Brain microvascular endothelial cell (primary cell): ENCODE data around the gene AP1S3.

Source experiments
- DNase-seq: peaks from one replicate; pipeline ENCODE4 v3.0.0-alpha.2; 2020
- H3K27ac ChIP-seq: fragments of 250-450 bp; sonication (Bioruptor Pico); 2 replicates; pipeline ENCODE4 v1.5.1; 2020; ENCODE audit warnings: mild to moderate bottlenecking, moderate library complexity
- H3K27me3 ChIP-seq: fragments of 250-450 bp; sonication (Bioruptor Pico); replicated peaks from 2 replicates; pipeline ENCODE4 v1.5.1; 2020; ENCODE audit warnings: mild to moderate bottlenecking
- H3K36me3 ChIP-seq: fragments of 250-450 bp; sonication (Bioruptor Pico); replicated peaks from 2 replicates; pipeline ENCODE4 v1.5.1; 2020; ENCODE audit warnings: mild to moderate bottlenecking
- H3K4me3 ChIP-seq: 2 replicates; pipeline ENCODE4 v1.5.1; 2011; ENCODE audit warnings: low read depth, mild to moderate bottlenecking, control low read depth, low read length, moderate library complexity
- in situ Hi-C: cut with HindIII; loops from 2 replicates; pipeline ENCODE4 v1.10.0; 2017; ENCODE audit warnings: low sequenced_read_pairs, low pct_ligation_motif_present
- TF ChIP-seq, protein P1 (sequence below): IDR thresholded peaks from 2 replicates; pipeline ENCODE4 v1.5.1; 2011; ENCODE audit warnings: low read depth, mild to moderate bottlenecking, moderate library complexity, low read length, control low read depth, inconsistent platforms; ENCODE audit errors: missing control alignments

Gene AP1S3

DNA sequence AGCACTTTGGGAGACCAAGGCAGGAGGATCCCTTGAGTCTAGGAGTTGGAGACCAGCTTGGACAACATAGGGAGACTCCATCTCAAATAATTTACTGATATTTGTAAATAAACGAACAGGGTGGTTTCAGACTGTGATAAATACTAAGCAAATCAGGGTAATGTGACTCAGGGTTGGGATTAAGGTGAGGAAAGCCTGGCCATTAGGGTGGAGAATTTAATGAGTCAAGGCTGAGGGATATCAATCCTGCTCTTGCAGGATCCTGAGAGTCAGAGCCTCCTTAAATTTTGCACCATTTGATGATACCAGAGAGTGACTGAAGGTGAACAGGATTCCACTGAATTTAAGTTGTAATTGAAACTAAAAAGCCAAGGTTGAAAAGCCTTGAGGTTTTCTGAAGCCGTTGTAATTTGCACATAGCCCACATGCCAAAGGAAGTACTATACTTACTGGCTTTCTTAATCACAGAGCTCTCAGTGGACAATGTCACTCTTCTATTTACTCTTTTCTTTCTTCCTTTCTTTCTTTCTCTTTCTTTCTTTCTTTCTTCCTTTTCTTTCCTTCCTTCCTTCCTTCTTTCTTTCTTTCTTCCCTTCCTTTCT is 28.6 kb upstream of the AP1S3 start:
- Histone ChIP-seq H3K36me3 (peaks cover 7% of the 10 kb centered on the region), H3K27ac (no peak overlapping the region), H3K27me3 (no peaks in the 10 kb centered on the region), H3K4me3 (no peak overlapping the region)
- in situ Hi-C loops: no loop called here
- no peak for DNase-seq
- TF ChIP-seq, protein P1, sequence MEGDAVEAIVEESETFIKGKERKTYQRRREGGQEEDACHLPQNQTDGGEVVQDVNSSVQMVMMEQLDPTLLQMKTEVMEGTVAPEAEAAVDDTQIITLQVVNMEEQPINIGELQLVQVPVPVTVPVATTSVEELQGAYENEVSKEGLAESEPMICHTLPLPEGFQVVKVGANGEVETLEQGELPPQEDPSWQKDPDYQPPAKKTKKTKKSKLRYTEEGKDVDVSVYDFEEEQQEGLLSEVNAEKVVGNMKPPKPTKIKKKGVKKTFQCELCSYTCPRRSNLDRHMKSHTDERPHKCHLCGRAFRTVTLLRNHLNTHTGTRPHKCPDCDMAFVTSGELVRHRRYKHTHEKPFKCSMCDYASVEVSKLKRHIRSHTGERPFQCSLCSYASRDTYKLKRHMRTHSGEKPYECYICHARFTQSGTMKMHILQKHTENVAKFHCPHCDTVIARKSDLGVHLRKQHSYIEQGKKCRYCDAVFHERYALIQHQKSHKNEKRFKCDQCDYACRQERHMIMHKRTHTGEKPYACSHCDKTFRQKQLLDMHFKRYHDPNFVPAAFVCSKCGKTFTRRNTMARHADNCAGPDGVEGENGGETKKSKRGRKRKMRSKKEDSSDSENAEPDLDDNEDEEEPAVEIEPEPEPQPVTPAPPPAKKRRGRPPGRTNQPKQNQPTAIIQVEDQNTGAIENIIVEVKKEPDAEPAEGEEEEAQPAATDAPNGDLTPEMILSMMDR: no peak

DNA sequence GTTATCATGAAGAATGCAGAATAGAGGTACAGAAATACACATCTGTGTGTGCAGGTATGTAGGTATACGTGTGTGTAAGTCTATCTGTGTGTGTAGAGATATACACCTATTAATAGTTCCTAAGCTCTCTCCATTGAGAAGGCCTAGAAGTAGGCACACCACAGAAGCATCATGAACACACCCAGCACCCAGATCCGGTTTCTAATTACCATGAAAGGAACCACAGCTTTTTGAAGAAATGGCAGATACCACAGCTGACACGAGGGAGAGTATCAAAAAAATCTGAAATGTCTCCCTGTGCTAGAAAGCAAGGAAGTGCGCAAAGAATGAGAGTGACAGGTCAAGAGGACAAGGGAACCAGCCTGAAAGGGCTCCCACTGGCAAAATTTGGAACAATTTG is 27.7 kb upstream of the AP1S3 start:
- Histone ChIP-seq H3K27me3 (no peaks in the 10 kb centered on the region), H3K4me3 (no peak overlapping the region), H3K27ac (no peak overlapping the region), H3K36me3 (peaks cover 2% of the 10 kb centered on the region)
- in situ Hi-C loops: no loop called here
- DNase-seq: no peak
- TF ChIP-seq, protein P1: no peak

DNA sequence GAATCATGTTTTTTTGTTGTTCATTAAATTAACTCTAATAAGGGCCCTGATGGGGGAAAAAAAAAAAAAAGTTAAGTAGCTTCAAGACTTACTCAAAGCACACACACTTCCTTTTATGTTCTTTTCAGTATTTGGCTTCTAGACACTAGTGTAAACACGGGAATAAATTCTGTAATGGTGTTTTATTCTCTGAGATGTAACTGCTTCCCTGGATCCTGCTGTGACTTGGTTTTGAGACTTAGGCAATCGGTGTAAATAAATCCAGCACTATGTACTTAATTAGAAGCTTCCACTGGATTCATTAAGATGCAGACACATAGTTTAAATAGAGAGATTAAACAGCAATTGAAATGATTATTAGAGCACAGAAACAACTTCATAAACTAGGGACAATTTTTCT is 26.1 kb upstream of the AP1S3 start:
- TF ChIP-seq, protein P1: no peak
- no peak for DNase-seq
- in situ Hi-C loops: no loop called here
- H3K27ac ChIP-seq: no peak overlapping the region
- H3K4me3 ChIP-seq: no peak overlapping the region
- H3K27me3 ChIP-seq: no peaks in the 10 kb centered on the region
- no peaks in the 10 kb centered on the region for H3K36me3 ChIP-seq

DNA sequence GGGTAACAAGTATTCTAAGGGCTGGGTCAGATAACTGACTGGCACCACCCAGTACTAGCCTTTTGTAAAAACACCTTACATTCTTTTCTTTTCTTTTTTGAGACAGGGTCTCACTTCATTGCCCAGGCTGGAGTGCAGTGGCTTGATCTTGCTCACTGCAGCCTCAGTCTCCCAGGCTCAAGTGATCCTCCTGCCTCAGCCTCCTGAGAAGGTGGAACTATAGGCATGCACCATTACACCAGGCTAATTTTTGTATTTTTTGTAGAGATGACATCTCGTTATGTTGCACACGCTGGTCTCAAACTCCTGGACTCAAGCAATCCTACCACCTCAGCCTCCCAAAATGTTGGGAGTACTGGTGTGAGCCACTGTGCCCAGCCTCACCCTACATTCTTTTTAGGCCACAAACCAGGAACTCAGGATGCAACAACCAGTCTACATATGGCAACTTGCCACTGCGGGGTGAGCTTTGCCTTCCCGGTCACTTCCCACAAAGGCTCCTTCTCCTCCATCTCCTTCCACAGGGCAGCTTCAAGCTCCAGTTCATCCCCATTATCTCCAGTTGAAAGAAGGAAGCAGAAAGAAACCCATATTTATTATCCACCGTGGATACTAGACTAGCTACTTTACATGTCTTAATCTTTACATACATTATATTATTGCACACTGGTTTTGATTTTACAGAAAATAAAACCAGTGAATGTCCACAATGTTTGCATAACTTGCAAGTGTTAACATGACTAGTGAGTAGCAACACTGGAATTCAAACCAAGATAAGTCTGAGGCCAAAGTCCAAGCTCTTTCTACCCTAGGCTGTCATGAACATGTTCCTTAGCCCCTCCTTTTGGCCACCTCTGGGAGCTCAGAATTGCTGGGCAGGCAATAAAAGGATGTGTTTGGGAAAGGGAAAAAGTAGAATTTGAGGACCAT is 23.7 kb upstream of the AP1S3 start:
- peak; percentile 74 for DNase-seq
- Histone ChIP-seq H3K27me3 (no peaks in the 10 kb centered on the region), H3K27ac (no peak overlapping the region), H3K4me3 (no peak overlapping the region), H3K36me3 (no peaks in the 10 kb centered on the region)
- TF ChIP-seq, protein P1: peak; percentile 22
- in situ Hi-C loops: no loop called here

DNA sequence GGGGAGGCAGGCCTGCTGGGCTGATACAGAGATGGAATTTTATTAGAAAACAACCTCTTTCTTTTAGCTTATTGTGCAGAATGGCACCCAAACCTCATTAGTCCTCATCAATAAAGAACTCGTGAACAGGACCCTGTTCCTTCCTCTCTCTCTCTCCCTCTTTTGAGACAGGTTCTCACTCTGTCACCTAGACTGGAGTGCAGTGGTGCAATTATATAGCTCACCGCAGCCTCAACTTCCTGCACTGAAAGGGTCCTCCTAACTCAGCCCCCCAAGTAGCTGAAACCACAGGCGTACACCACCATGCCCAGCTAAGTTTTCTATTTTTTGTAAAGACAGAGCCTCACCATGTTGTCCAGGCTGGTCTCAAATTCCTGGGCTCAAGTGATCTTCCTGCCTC is 21.7 kb upstream of the AP1S3 start:
- Histone ChIP-seq H3K4me3 (no peak overlapping the region), H3K27me3 (no peaks in the 10 kb centered on the region), H3K27ac (no peak overlapping the region), H3K36me3 (no peaks in the 10 kb centered on the region)
- TF ChIP-seq, protein P1: no peak
- no peak for DNase-seq
- in situ Hi-C loops: no loop called here

DNA sequence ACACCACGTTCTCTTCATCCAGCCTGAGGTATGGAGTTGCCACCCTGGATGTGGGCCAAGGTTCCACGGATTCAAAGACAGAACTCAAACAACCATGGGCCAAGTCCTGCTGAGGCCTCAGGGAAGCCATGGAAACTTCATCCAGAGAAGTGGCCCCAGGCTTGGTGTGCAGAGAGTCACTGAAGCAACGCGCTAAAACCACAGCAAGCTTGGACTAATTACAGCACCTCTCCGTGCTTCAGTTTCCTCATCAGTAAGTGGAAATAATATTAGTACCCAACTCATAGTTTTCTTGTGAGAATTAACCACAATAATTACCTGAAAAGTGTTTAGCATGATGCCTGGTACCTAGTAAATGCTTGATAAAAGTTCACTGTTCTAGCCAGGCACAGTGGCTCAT is 19.2 kb upstream of the AP1S3 start:
- in situ Hi-C loops: no loop called here
- DNase-seq: no peak
- Histone ChIP-seq H3K36me3 (no peaks in the 10 kb centered on the region), H3K27me3 (no peaks in the 10 kb centered on the region), H3K27ac (no peak overlapping the region), H3K4me3 (no peak overlapping the region)
- TF ChIP-seq, protein P1: no peak
